Measurements from ENCODE around the gene RHAG.
"Not testable (repeated sequence)": the region's sequence is repeated elsewhere in the genome, so short reads cannot be mapped to it uniquely, and the experiment has no call there.

Gene RHAG

GRCh38 chr6:49636713-49637349, at the start of gene RHAG:
Gene RHAG (minus strand): TSS chr6:49636839. CDS start chr6:49636812, 27 bp downstream.
- DNase-seq (ENCODE audit: low spot score): no peak

- DNase-seq (ENCODE audit: low spot score): no peak
Observed at GRCh38 chr6:49676671-49677281, 40.1 kb upstream of the RHAG start.

- DNase-seq (ENCODE audit: low spot score): no peak
Observed at GRCh38 chr6:49675816-49676215, 39.2 kb upstream of the RHAG start.

GRCh38 chr6:49668083-49668511, 31.5 kb upstream of the RHAG start:
- no peak for DNase-seq (ENCODE audit: low spot score)

GRCh38 chr6:49666930-49667757, 30.5 kb upstream of the RHAG start:
- no peak for DNase-seq (ENCODE audit: low spot score)

GRCh38 chr6:49666480-49666879, 29.8 kb upstream of the RHAG start:
- DNase-seq (ENCODE audit: low spot score): no peak

- DNase-seq (ENCODE audit: low spot score): no peak
Observed at GRCh38 chr6:49664817-49665216, 28.2 kb upstream of the RHAG start.

- DNase-seq (ENCODE audit: low spot score): not testable (repeated sequence)
Observed at GRCh38 chr6:49664054-49664453, 27.4 kb upstream of the RHAG start.

- no peak for DNase-seq (ENCODE audit: low spot score)
Observed at GRCh38 chr6:49662892-49663261, 26.2 kb upstream of the RHAG start.

- no peak for DNase-seq (ENCODE audit: low spot score)
Observed at GRCh38 chr6:49662231-49662891, 25.7 kb upstream of the RHAG start.

- DNase-seq (ENCODE audit: low spot score): no peak
Observed at GRCh38 chr6:49653942-49654341, 17.3 kb upstream of the RHAG start.

GRCh38 chr6:49653438-49653837, 16.8 kb upstream of the RHAG start:
- DNase-seq (ENCODE audit: low spot score): no peak

- DNase-seq (ENCODE audit: low spot score): no peak
Observed at GRCh38 chr6:49651239-49651638, 14.6 kb upstream of the RHAG start.

GRCh38 chr6:49649988-49650387, 13.3 kb upstream of the RHAG start:
- DNase-seq (ENCODE audit: low spot score): no peak

GRCh38 chr6:49648036-49648435, 11.4 kb upstream of the RHAG start:
- DNase-seq (ENCODE audit: low spot score): no peak

GRCh38 chr6:49647476-49647875, 10.8 kb upstream of the RHAG start:
- no peak for DNase-seq (ENCODE audit: low spot score)

GRCh38 chr6:49646942-49647341, 10.3 kb upstream of the RHAG start:
- no peak for DNase-seq (ENCODE audit: low spot score)

- DNase-seq (ENCODE audit: low spot score): no peak
Observed at GRCh38 chr6:49646130-49646824, 9.6 kb upstream of the RHAG start.

GRCh38 chr6:49645139-49645538, 8.5 kb upstream of the RHAG start:
- DNase-seq (ENCODE audit: low spot score): no peak

GRCh38 chr6:49639177-49639817, 2.7 kb upstream of the RHAG start:
- DNase-seq (ENCODE audit: low spot score): no peak

- no peak for DNase-seq (ENCODE audit: low spot score)
Observed at GRCh38 chr6:49637350-49637731, 702 bp upstream of the RHAG start.
